GM23338 (cell line): ENCODE measurements around the gene PANK4. TPM values are rescaled to one million over a fixed set of nuclear protein-coding genes. Genes with fewer than 3 reads are reported as not detected.

Experiments
- ATAC-seq: fragments of 200-7000 bp; cut with Tn5 transposase; 3 replicates; pipeline ENCODE4 v1.9.1; 2020
- DNase-seq: peaks from one replicate; pipeline ENCODE4 v3.0.0-alpha.2; 2015; ENCODE audit warnings: low spot score
- H2AFZ ChIP-seq: fragments of 200-600 bp; sonication (generic); 2 replicates; pipeline ENCODE4 v1.8.0; 2016; ENCODE audit warnings: antibody characterized with exemption, mild to moderate bottlenecking, moderate library complexity
- H3F3A ChIP-seq: fragments of 200-600 bp; sonication (generic); replicated peaks from 2 replicates; pipeline ENCODE4 v1.8.0; 2017; ENCODE audit warnings: antibody characterized with exemption, mixed run types, low read depth
- H3K27ac ChIP-seq: fragments of 200-600 bp; sonication (generic); 2 replicates; pipeline ENCODE4 v1.6.1; 2016; ENCODE audit warnings: low read depth
- H3K27me3 ChIP-seq: fragments of 200-600 bp; sonication (generic); 2 replicates; pipeline ENCODE4 v1.8.0; 2016; ENCODE audit warnings: mild to moderate bottlenecking, mixed run types, moderate library complexity; ENCODE audit not compliant: insufficient read depth
- H3K36me3 ChIP-seq: fragments of 200-600 bp; sonication (generic); 2 replicates; pipeline ENCODE4 v1.8.0; 2016; ENCODE audit warnings: mild to moderate bottlenecking; ENCODE audit not compliant: insufficient read depth
- H3K4me1 ChIP-seq: fragments of 200-600 bp; sonication (generic); 2 replicates; pipeline ENCODE4 v1.8.0; 2016; ENCODE audit warnings: mild to moderate bottlenecking, moderate library complexity; ENCODE audit not compliant: insufficient read depth
- H3K4me2 ChIP-seq: fragments of 200-600 bp; sonication (generic); 2 replicates; pipeline ENCODE4 v1.7.1; 2017; ENCODE audit warnings: mixed run types
- H3K4me3 ChIP-seq: fragments of 200-600 bp; sonication (generic); 2 replicates; pipeline ENCODE4 v1.6.1; 2016; ENCODE audit warnings: mixed run types
- H3K79me2 ChIP-seq: fragments of 200-600 bp; sonication (generic); replicated peaks from 2 replicates; pipeline ENCODE4 v1.8.0; 2017; ENCODE audit warnings: mild to moderate bottlenecking; ENCODE audit not compliant: insufficient read depth
- H3K9me2 ChIP-seq: fragments of 200-600 bp; sonication (generic); 2 replicates; pipeline ENCODE4 v1.8.0; 2017; ENCODE audit not compliant: insufficient read depth
- H4K20me1 ChIP-seq: fragments of 200-600 bp; sonication (generic); replicated peaks from 2 replicates; pipeline ENCODE4 v1.8.0; 2017; ENCODE audit warnings: mild to moderate bottlenecking; ENCODE audit not compliant: insufficient read depth
- H3K27ac Mint-ChIP-seq: 2 replicates; pipeline ENCODE4 v1.8.0; 2020; ENCODE audit warnings: inconsistent platforms, mild to moderate bottlenecking, moderate library complexity, mixed read lengths
- H3K27me3 Mint-ChIP-seq: 3 replicates; pipeline ENCODE4 v1.8.0; 2022; ENCODE audit warnings: low read depth, mild to moderate bottlenecking, moderate library complexity, mixed read lengths, inconsistent platforms; ENCODE audit not compliant: insufficient read depth, poor library complexity
- H3K36me3 Mint-ChIP-seq: 3 replicates; pipeline ENCODE4 v1.8.0; 2021; ENCODE audit warnings: low read depth, mild to moderate bottlenecking, inconsistent platforms, moderate library complexity, mixed read lengths
- H3K4me1 Mint-ChIP-seq: 3 replicates; pipeline ENCODE4 v1.8.0; 2020; ENCODE audit warnings: mild to moderate bottlenecking, inconsistent platforms, mixed read lengths
- H3K4me3 Mint-ChIP-seq: 3 replicates; pipeline ENCODE4 v1.8.0; 2021; ENCODE audit warnings: moderate library complexity, mild to moderate bottlenecking, inconsistent platforms, mixed read lengths
- H3K9me3 Mint-ChIP-seq: 3 replicates; pipeline ENCODE4 v1.8.0; 2020; ENCODE audit warnings: moderate library complexity, mild to moderate bottlenecking, inconsistent platforms, mixed read lengths
- ETS1 ChIP-seq: IDR thresholded peaks from 2 replicates; pipeline ENCODE4 v1.6.1; 2016; ENCODE audit warnings: antibody characterized with exemption
- EZH2phosphoT487 ChIP-seq: fragments of 200-600 bp; sonication (generic); IDR thresholded peaks from one replicate; pipeline ENCODE4 v1.8.1; 2018; ENCODE audit warnings: antibody characterized with exemption; ENCODE audit not compliant: unreplicated experiment
- JUNB ChIP-seq: IDR thresholded peaks from one replicate; pipeline ENCODE4 v1.6.1; 2016; ENCODE audit warnings: antibody characterized with exemption; ENCODE audit not compliant: unreplicated experiment
- NANOG ChIP-seq: IDR thresholded peaks from 2 replicates; pipeline ENCODE4 v1.6.1; 2016; ENCODE audit warnings: antibody characterized with exemption, borderline replicate concordance
- POLR2AphosphoS5 ChIP-seq: IDR thresholded peaks from 2 replicates; pipeline ENCODE4 v1.6.1; 2016; ENCODE audit warnings: antibody characterized with exemption, low read depth
- REST ChIP-seq: IDR thresholded peaks from one replicate; pipeline ENCODE4 v1.6.1; 2018; ENCODE audit warnings: antibody characterized with exemption; ENCODE audit not compliant: unreplicated experiment
- STAT1 ChIP-seq: IDR thresholded peaks from one replicate; pipeline ENCODE4 v1.6.1; 2016; ENCODE audit warnings: antibody characterized with exemption; ENCODE audit not compliant: unreplicated experiment
- ZNF114 ChIP-seq: fragments of 250-450 bp; sonication (Bioruptor Pico); IDR thresholded peaks from 2 replicates; pipeline ENCODE4 v1.5.0; 2020; ENCODE audit warnings: mild to moderate bottlenecking, moderate library complexity
- ZNF331 ChIP-seq: fragments of 250-450 bp; sonication (Bioruptor Pico); IDR thresholded peaks from 2 replicates; pipeline ENCODE4 v1.5.0; 2020; ENCODE audit warnings: low read depth, mild to moderate bottlenecking, moderate library complexity
- ZNF462 ChIP-seq: fragments of 250-450 bp; sonication (Bioruptor Pico); IDR thresholded peaks from 2 replicates; pipeline ENCODE4 v1.5.0; 2020; ENCODE audit warnings: mild to moderate bottlenecking, moderate library complexity
- polyA plus RNA-seq: library from polyadenylated mRNA; unstranded; fragments of >200 nt; fragmentation: Nextera tagmentation; extraction: Ambion mirVana; gene quantifications from 2 replicates; pipeline ENCODE4 v1.2.1, GENCODE V29; 2016
- total RNA-seq: library from RNA; depleted of rRNA; stranded (reverse); fragments of >200 nt; shearing (Covaris generic); gene quantifications from 2 replicates; pipeline ENCODE4 v1.2.3, GENCODE V29; 2014

PANK4 gene
- total and polyA plus RNA-seq, 2 experiments from 2014 or later: 25.8 to 43.7 TPM

GRCh38 chr1:2496087-2496622 lies 30.2 kb downstream of the PANK4 start (continued):
- TF ChIP-seq ZNF114 (CRISPR knock-in tag): no peak
- TF ChIP-seq ZNF331 (CRISPR knock-in tag): no peak
- TF ChIP-seq ETS1: no peak
- no peak for TF ChIP-seq REST
- TF ChIP-seq EZH2phosphoT487: no peak

DNA sequence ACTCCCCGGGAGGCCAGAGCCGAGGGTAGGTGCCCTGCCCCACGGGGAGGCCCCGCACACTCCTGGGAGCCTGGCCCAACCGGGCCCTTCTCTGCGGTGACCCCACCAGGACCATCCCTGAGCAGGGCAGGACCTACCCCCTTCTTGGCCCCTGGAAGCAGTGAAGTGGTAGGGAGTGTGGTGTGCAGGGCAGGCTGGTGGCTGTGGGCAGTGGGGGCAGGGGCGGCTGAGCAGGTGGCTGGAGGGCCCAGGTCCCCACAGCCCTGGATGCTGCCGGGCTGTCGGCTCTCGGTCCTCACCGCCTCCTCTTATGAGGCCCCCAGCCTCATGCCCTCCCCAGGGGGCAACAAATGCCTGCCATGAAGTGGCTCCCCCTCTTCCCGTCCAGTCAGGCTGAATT lies 30.9 kb downstream of the PANK4 start:
- H3K4me3 ChIP-seq: no peak overlapping the region
- H3K4me3 Mint-ChIP-seq: no peak overlapping the region
- DNase-seq: no peak
- no peaks in the 10 kb centered on the region for H3K9me3 Mint-ChIP-seq
- H3K4me1 Mint-ChIP-seq: no peaks in the 10 kb centered on the region
- H4K20me1 ChIP-seq: no peaks in the 10 kb centered on the region
- H3K36me3 ChIP-seq: no peaks in the 10 kb centered on the region
- H3K27ac Mint-ChIP-seq: no peak overlapping the region
- H3K4me1 ChIP-seq: no peaks in the 10 kb centered on the region
- peaks cover 18% of the 10 kb centered on the region for H3K27me3 Mint-ChIP-seq
- no peaks in the 10 kb centered on the region for H3F3A ChIP-seq
- H3K79me2 ChIP-seq: no peaks in the 10 kb centered on the region
- no peak overlapping the region for H3K4me2 ChIP-seq
- H3K27ac ChIP-seq: no peak overlapping the region
- no peaks in the 10 kb centered on the region for H3K27me3 ChIP-seq
- no peaks in the 10 kb centered on the region for H3K9me2 ChIP-seq
- H3K36me3 Mint-ChIP-seq: no peaks in the 10 kb centered on the region
- H2AFZ ChIP-seq: no peak overlapping the region
- ATAC-seq: no peak
- TF ChIP-seq JUNB (no peak), ETS1 (no peak), EZH2phosphoT487 (no peak), POLR2AphosphoS5 (no peak), STAT1 (no peak), NANOG (no peak), ZNF462 (CRISPR knock-in tag) (no peak)
